HG02970 (cell line): ENCODE measurements around the gene PGS1.

ENCODE experiments used
- ATAC-seq: cut with Tn5 transposase; IDR thresholded peaks from one replicate; pipeline ENCODE4 v1.9.1; 2021; ENCODE audit warnings: mild to moderate bottlenecking, moderate library complexity, moderate number of reproducible peaks; ENCODE audit not compliant: unreplicated experiment, low FRiP score

PGS1 gene

DNA sequence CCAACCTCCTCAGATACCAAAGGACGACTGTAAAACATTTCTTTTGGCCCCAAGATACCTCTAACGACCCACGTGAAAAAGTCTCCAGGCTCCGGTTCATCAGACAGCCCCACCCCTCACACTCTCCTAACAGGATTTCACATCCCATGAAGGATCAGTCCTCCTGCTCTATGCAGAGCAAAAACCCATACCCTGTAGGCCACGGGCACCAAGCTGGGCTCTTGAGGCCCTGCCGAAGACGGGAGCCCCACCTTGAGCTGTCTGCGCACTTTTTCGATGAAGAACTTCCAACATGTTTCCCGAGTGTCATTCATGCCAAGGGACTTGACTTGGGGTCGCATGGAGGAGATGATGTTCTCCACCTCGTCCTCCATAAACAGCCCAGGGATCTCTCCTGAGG lies 89.9 kb downstream of the PGS1 start:
- no peak for ATAC-seq

DNA sequence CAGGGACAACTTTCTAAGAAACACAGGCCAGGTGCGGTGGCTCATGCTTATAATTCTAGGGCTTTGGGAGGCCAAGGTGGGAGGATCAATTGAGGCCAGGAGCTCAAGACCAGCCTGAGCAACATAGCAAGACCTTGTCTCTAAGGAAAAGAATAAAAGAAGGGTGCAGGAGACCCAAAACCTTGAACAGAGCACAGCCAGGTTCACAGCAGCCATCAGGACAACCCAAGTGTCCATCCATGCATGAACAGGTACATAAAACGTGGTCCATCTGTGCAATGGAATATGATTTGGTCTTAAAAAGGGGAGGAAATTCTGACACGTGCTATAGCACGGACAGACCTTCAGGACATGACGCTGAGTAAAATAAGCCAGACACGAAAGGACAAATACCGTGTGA lies 91.0 kb downstream of the PGS1 start:
- no peak for ATAC-seq

DNA sequence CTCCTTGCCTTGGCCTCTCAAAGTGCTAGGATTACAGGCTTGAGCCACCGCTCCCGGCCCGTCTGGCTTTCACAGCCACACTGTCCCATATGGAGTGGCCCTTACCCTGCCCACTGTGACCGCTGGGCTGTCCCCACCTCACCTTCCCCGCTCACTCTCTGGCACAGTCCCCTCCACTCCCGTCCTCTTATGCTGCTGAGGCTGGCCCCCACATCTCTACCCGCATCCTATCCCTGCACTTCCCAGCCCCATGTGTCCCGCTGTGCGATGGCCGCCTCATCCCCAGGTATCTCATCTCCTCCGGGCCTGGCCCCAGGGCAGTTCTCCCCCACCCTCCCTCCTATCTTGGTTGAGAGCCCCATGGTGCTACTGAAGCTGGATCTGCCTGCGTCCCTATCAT lies 93.2 kb downstream of the PGS1 start:
- ATAC-seq = no peak

DNA sequence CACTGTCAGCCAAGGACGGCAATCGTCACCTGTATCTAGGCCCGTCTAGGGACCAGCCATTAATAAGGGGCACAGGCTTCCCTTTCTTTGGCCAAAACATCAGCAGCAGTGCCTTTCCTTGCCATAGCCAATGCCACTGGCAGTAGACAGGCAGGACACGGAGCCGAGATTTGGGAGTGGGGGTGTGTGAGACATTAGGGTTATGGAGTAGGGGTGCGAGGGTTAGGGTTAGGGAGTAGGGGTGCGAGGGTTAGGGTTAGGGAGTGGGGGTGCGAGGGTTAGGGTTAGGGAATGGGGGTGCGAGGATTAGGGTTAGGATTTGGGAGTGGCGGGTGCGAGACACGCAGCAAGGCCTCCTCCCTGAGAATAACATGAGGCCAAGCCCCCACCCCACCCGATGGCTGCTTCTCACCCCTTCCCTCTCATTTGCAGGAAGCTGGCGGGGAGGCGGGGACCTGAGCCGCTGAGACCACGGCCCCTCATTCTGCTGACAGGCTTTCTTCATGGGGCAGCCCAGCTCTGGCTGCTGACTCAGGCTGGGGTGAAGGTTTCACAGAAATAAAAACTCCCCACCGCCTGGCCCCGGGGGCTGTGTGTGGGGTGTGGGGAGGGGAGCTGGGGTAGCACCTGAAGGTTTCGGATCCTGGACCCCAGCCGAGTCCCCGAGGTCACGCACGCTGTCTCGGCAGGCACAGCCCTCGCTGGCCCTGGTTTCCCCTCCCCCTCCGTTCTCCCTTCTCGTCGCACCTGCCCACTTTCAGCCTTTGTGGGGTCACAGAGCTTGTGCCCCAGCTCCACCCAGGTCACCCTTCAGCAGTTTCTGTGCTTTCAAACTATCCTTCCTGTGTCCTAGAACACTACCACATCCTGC lies 93.8 kb downstream of the PGS1 start:
- ATAC-seq = no peak

DNA sequence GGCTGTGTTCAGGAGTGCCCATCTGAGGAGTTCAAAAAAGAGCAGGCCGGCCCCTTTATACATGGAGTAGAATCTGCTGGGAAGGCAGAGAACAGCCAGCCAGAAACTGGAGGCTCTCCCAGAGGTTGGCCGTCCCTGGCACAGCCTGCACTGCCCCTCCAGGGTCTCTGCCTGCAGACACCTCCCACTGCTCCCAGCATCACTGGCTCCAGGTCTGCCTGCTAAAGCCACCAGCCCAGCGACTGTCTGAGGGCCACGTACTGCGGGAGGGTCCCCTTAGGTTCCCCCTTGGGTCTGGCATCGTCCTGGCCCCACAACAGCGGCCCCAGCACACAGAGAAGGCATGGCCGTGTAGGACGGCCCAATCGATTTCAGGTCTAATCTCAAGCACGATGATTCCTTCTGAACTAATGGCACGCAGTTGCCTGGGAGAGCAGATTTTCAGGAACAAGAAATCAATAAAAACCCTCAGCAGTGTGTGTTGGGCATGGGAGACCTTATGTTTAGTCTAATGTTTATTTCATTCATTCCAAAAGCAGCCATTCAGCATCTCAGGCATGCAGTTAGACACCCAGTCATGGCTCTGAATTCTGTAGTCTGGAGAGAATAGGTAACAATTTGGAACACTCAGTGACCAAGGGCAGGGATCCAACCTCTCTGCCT lies 95.6 kb downstream of the PGS1 start:
- no peak for ATAC-seq
